HG02943 (cell line): ENCODE data around the gene PMP22.

Experiments
- ATAC-seq: cut with Tn5 transposase; IDR thresholded peaks from one replicate; pipeline ENCODE4 v1.9.1; 2021; ENCODE audit warnings: mild to moderate bottlenecking, low read depth, moderate library complexity; ENCODE audit not compliant: unreplicated experiment

The PMP22 gene

DNA sequence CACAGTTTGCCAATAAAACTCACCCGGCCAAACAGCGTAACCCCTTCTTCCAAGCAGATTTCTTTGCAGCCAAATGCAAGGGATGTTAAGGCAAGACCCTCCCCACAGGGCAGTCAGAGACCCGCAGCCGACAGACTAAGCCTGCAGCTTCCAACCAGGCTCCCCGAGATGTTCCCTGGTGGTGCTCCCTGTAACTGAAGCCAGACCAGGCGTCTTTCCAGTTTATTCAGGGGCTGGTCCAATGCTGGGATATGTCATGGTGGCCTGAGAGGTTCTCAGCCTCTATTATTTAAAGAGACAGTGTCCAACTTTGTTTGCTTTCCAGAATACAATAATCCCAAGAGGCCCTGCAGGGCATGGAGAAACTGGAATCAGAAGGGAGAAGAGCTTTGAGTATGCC, at the start of gene PMP22:
PMP22 (minus strand) TSS at position 196 of the 400 bp plus-strand sequence. CDS start 4,599 bp downstream, outside the sequence.
- ATAC-seq = no peak

DNA sequence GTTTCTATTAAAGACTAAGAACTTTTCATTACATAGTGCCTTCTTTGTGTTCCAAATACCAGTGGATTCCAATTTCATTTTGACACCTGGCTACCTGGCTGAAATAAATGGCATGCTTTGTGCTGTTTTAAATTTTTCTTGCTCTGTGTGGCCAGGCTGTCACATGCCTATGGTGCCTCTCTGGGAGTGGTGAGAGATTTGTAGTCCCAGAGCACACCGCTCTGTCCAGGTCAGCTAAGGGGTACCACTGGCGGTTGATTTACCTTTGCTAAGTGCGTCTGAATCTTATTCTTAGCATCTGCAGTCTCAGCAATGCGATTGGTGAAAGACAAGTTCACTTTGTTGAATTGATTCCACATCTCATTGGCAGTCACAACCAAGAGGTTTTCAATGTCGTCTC, 46.9 kb upstream of the PMP22 start:
- ATAC-seq = no peak

GRCh38 chr17:15309793-15310192, 44.7 kb upstream of the PMP22 start:
- ATAC-seq = no peak

- ATAC-seq = no peak
Observed at GRCh38 chr17:15309236-15309635, 44.1 kb upstream of the PMP22 start.

DNA sequence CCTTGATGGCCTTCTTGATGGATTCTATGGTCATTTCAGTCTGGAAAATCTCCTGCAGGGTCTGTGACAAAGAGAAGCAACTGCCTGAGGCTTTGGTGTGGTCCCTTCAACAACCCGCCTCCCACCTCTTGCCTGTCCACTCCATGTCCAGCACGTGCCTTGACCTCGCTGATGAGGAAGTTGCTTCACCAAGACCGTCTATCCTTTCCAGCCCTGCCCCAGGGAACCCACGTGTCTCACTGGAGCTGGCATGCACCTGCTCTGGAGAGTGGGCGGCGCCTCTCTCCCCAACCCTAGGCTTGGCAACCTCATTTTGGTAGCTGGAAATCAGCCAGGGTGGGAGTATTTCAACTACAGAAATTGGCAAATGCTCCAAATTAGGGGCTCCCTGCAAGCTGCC, 43.6 kb upstream of the PMP22 start:
- ATAC-seq = no peak

DNA sequence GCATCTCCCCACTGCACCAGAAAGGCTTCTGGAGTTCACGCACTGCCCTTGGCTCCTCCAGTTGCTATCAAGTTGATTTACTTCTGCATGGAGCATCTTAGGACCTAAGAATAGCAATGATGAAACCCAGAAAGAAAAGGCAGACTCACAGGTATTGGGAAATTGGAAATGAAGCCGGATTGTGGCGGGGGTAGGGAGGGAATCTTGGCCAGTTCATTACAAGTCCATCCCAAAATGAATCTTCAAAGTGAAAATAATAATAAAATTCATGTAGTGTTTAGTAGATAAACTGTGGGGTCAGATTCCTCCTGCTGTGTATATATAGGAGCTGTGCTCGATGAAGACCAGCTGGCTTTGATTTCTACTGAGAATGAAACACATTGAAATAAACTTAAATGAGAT, 42.6 kb upstream of the PMP22 start:
- no peak for ATAC-seq

GRCh38 chr17:15303851-15304250, 38.7 kb upstream of the PMP22 start:
- ATAC-seq = no peak

DNA sequence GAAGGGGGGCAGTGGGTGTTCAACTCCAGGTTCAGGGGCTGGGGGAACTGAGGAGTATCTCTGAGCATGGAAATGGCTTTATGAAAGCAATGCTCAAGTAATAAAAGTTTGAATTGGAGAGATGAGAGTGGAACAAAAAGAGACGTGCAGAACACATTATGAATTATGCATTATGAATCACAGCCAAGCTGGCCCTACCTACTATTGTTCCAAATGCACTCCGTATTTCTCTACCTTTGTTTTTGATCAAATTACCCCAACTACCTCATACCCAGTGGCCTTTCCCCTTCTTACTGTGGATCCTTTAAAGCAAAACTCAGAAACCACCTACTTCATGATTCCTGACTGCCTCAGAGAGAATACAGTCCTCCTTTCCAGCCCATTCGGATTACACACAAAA, 38.1 kb upstream of the PMP22 start:
- ATAC-seq = no peak

GRCh38 chr17:15301845-15302244, 36.7 kb upstream of the PMP22 start:
- ATAC-seq = no peak

DNA sequence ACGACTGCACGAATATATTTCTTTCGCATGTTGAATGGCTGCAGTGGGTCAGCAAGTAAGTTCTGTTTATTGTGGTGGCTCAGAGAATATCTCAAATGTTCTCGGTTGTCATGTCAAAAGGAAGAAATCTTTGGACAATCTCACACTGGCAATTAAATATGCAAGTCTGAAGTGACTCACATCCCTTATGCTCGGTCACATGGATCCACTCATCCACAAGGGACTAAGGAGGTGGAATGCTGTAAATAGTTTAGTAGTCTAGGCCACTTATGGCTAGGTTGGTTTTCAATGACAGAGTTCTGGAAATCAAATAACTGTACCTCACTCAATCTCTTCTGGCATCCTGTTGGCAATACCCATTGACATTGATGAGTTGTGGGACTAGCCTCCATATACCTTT, 33.0 kb upstream of the PMP22 start:
- no peak for ATAC-seq

DNA sequence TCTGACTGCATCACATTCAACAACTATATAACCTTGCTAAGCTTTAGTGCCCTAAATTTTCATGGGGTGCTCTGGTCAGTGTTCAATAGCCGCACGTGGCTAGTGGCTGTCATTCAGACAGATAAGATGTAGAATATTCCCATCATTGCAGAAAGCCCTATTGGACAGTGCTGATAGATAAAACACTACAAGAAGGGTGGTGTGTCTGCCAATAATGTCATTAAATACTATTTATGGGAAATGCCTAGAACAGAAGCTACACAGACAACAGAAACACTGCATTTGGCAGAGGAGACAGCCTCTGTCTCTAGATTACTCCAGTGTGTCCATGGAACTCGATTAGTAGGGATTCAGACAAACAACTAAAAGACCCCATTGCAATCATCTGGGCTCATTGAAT, 28.4 kb upstream of the PMP22 start:
- no peak for ATAC-seq

GRCh38 chr17:15291674-15292361, 26.7 kb upstream of the PMP22 start:
- ATAC-seq = no peak

- no peak for ATAC-seq
Observed at GRCh38 chr17:15290605-15291004, 25.5 kb upstream of the PMP22 start.

DNA sequence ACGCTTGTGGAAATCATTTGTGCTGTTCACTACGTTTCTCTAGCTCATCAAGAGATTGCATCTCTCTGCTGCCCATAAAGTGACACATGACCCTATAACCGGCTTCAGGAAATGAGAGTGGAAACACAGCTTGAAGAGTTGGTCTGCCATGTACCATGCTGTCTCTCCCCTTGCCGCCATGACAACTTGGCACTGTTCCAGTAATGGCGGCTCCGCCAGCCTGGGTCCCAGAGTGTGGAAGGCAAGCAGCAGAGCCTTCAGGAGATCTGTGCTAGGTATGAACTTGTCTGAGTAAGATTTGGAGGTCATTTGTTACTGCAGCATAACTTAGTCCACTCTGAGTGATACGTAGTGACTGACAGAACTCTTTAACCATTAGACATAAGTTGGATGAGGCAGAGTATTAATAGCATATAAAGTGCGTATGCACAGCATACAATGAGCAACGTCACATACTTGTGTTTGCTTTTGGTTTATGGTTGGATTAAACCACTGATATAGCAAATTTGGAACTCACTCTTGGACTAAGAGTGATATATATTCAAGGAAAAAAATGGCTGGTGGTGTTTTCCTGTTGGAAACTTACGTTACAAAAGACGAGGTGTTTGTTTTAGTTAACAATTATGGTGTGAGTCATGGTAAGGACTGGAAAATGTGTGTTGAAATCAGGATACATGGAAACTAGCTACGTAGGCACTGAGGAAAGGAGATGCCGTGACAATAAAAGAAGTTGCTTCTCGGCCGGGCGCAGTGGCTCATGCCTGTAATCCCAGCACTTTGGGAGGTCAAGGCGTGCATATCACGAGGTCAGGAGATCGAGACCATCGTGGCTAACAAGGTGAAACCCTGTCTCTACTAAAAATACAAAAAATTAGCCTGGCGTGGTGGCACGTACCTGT, 24.4 kb upstream of the PMP22 start:
- ATAC-seq = no peak

DNA sequence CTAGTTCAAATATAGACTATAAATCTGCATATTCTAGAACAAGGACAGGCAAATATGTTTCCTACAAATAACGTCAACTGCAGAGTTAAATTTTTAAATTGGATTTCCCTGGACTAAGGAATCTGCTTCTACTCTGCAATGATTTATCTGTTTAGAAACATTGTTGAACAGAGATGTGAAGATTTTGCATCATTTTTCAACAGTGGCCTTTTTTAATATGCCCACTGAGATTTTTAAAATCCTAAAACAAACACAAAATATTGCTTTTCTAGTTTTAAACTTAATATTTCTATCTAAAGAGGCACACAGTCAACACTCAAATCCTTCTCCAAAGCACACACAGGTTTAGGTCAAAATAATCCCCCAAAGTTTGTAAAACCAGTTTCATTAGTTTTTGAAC, 23.7 kb upstream of the PMP22 start:
- no peak for ATAC-seq

DNA sequence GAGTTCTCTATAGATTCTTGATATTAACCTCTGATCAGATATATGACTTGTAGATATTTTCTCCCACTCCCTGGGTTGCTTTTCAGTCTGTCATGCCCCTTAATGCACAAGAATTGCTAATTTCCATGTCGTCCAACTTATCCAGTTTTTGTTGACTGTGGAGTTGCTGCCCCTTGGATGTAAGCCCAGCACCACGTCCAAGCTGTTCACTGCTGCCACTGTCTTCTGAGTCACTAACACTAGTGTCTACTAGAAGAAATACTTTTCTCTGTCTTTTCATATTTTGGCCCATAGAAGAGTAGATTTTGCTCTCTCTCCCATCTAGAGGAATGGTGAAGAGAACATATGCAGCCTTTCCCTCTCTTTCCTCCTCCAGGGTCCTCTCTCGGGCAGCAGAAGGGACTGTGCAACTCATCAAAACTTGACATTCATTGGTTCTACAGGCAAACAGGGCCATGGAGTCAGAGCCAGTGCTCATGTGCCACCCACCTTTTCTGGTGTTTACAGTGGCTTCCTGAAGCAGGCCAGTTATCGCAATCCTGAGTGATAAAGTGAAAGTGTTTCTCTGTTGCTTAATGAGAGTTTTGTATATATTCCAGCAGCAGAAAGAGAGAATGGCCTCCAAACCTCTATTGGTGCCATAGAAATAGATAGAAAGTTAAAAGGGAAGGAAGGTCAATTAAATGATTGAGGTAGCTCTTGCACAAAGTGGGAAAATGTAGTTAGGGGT, 22.6 kb upstream of the PMP22 start:
- no peak for ATAC-seq

DNA sequence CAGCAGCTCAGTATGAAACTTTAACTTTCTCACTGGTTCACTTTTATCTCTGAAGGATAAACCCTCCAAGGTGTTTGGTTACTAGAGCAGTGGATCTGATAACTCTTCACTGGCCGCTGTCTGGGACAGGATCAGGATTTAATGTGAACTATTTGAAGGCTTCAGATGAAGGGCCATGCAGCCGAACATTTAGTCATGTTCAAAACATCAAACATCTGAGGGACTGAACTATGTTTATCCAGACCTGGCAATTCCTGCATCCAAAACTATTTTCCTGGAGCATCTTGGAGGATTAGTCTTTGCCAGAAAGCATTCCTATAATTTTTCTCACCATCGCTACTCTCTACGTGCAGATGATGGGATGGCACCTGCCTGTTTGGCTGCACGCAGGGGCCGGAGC, 20.3 kb upstream of the PMP22 start:
- no peak for ATAC-seq

DNA sequence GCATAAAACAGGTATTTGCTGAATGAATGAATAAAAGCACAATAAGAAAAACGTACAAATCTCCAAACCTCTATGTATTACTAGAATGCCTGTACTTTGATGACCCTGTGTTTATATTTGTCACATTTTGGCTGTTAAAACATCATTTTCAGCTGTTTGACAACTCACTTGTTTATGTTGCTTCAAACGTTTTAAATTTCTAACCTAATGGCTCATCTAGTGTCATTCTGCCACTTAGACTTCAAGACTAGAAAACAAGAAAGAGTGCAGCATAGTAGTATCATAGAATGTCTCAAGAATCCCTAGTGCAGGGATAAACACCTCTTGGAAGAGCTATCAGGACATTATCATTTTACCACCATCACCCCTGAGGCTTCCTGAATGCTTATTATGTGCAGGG, 19.4 kb upstream of the PMP22 start:
- no peak for ATAC-seq

GRCh38 chr17:15284107-15284506, 19.0 kb upstream of the PMP22 start:
- no peak for ATAC-seq

DNA sequence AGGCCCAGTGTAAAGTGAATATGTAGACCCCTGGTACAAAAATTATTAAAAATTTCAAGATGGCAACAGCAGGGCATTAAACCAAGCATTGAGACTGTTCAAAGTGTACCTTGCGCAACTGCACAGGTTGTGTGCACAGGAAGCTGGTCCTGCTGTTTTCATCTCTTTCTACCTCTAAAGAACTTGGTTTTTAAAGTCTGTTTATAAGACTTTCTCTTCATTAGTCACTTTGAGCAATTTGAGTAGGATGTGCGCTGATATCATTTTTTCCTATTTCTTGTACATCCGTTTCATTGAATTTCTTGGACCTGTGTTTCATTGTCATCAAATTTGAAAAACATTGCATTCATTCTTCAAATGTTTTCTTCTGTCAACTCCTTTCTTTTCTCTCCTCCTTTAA, 16.8 kb upstream of the PMP22 start:
- no peak for ATAC-seq

DNA sequence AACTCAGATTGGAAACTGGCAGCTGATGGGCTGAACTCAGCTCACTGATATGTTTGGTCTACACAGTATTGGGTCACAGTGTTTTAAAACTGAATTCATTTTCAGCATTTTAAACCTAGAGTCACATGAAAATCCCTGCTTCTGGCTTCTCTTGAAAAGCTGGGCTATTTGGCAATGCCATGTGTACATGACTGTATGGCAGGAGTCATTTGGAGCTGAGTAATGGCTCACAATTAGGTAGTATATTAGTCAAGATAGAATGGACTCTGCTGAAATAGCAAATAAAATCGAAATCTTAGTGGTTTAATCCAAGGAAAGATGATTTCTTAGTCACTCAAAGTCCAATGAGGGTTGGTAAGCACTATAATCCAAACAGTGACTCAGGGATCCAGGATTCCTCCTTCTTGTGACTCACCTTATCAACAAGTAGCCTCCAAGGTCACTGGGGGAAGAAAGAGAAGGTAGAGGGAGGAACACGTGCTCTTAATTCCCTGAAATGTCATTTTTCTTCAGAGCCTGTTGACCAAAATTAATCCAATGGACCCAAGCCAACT, 13.9 kb upstream of the PMP22 start:
- no peak for ATAC-seq
